ENCODE measurements around the gene DOK6.

DNA sequence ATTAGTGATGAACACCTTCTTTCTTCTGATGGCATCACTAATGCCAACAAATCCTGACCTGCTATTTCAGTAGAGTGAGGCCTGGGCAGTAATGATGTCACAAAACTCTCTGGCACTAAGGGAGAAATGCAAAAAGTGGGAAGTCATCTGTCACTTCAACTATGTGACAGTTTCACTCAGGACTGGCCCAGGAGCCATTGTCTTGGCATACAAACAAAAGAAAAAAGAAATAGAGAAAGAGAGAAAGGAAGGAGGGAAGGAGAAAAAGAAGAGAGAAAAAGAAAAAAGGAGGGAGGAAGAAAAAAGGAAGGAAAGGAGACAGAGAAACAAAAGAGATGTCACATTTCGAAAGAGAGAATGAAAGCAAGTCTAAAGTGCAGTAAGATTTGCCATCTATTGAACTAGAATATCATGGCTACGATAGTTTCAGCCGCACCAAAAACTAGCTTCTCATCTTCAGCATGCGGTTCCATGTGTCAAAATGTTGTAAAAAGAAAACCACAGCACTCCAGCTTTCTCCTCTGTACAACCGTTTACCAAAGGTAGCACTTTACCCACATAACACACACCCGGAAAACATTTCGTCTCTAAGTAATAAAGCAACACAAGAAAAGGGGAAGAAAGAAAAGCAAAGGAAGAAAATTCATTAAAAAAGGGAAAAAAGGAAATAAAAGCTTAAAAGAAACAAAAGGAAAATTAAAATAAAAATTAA lies 496.9 kb downstream of the DOK6 start:
- TF ChIP-seq SMC3 (conservative IDR thresholded peaks at IDR 0.05; ENCODE audit: insufficient read depth, low read depth, low read length) (no peak), ZNF24 (IDR thresholded peaks at IDR 0.05) (no peak), CREB1 (IDR thresholded peaks at IDR 0.05) (no peak), CREB1 (CRISPR knock-in tag; IDR thresholded peaks at IDR 0.05) (no peak)
- TF ChIP-seq, protein P1, sequence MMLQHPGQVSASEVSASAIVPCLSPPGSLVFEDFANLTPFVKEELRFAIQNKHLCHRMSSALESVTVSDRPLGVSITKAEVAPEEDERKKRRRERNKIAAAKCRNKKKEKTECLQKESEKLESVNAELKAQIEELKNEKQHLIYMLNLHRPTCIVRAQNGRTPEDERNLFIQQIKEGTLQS (IDR thresholded peaks at IDR 0.05) = no peak
- TF ChIP-seq, protein P1 (CRISPR knock-in tag; conservative IDR thresholded peaks at IDR 0.05) = no peak
- TF ChIP-seq, protein P2, sequence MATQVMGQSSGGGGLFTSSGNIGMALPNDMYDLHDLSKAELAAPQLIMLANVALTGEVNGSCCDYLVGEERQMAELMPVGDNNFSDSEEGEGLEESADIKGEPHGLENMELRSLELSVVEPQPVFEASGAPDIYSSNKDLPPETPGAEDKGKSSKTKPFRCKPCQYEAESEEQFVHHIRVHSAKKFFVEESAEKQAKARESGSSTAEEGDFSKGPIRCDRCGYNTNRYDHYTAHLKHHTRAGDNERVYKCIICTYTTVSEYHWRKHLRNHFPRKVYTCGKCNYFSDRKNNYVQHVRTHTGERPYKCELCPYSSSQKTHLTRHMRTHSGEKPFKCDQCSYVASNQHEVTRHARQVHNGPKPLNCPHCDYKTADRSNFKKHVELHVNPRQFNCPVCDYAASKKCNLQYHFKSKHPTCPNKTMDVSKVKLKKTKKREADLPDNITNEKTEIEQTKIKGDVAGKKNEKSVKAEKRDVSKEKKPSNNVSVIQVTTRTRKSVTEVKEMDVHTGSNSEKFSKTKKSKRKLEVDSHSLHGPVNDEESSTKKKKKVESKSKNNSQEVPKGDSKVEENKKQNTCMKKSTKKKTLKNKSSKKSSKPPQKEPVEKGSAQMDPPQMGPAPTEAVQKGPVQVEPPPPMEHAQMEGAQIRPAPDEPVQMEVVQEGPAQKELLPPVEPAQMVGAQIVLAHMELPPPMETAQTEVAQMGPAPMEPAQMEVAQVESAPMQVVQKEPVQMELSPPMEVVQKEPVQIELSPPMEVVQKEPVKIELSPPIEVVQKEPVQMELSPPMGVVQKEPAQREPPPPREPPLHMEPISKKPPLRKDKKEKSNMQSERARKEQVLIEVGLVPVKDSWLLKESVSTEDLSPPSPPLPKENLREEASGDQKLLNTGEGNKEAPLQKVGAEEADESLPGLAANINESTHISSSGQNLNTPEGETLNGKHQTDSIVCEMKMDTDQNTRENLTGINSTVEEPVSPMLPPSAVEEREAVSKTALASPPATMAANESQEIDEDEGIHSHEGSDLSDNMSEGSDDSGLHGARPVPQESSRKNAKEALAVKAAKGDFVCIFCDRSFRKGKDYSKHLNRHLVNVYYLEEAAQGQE (IDR thresholded peaks at IDR 0.05; ENCODE audit: borderline replicate concordance) = no peak
- TF ChIP-seq, protein P2 (CRISPR knock-in tag; IDR thresholded peaks at IDR 0.05; ENCODE audit: low read depth) = no peak
